Measurements from ENCODE around the gene NXPE3.

The NXPE3 gene

DNA sequence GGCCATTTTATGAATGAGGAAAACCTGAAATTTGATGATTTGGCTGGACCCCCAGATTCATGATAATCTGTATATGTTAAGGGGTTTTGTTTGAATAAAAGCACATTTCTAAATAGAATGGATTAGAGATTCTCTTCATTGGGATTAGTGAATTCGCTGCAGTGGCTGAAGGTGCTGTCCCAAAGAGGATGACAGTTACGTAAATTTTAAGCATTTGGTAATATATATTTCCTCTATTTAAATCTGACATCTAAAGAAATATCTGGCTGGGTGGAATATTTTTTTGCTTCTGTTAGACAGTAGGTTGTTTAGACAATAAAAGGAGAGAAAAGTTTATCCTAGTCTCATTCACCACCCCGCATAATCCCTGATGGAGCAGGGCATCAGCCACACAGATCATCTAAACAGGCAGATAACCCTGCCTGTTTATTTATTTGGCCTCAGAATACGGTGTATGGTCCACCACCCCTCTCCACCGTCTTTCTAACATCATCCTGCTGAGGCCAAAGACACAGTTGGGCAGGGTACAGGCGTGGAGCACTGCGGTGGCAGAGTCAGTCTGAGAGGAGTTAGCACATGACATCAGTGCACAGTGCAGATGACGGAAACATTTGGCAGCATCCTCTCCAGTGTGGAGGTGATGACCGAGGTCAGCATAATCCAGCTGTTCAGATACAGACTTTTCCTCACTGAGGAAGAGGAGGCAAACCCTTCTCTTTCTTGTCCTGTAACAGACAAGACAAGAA lies 49.9 kb downstream of the NXPE3 start:
- no peak overlapping the region for H4K91ac ChIP-seq (ENCODE audit: low read length)
- no peak overlapping the region for H2BK120ac ChIP-seq (ENCODE audit: low read depth, low read length)
- no peak overlapping the region for H3K4ac ChIP-seq (ENCODE audit: low read depth in 1 of 2, low read length in 2 of 2)
- H2BK12ac ChIP-seq (ENCODE audit: low read length in 2 of 2), result peak overlapping the region in 1 of 2 experiments; percentile 45
- peak overlapping the region; percentile 97 for H3K9ac ChIP-seq (ENCODE audit: low read length)
- 36% methylated on average over 7 of the region's 9 CpGs for WGBS
- H3K27me3 ChIP-seq (ENCODE audit: control insufficient read depth in 1 of 2, insufficient read depth in 1 of 2, low read length in 2 of 2), result no peaks in the 10 kb centered on the region
- peak overlapping the region; percentile 1 for H4K8ac ChIP-seq (ENCODE audit: low read length)
- no peak overlapping the region for H3K27ac ChIP-seq (ENCODE audit: low read length, poor library complexity, severe bottlenecking)
- no peak overlapping the region for H2BK15ac ChIP-seq (ENCODE audit: low read depth, poor library complexity, severe bottlenecking)
- H2AK5ac ChIP-seq (ENCODE audit: low read length, severe bottlenecking), result no peak overlapping the region
- H3K79me1 ChIP-seq (replicated peaks; ENCODE audit: low read length, poor library complexity, severe bottlenecking), result peaks cover 17% of the 10 kb centered on the region
- H3K9me3 ChIP-seq (ENCODE audit: control insufficient read depth, low read length), result no peaks in the 10 kb centered on the region
- H2AFZ ChIP-seq (ENCODE audit: low read depth, low read length), result no peak overlapping the region
- peak overlapping the region; percentile 58 for H3K4me2 ChIP-seq (ENCODE audit: low read length, poor library complexity, severe bottlenecking)
- H3K14ac ChIP-seq (ENCODE audit: low read length in 2 of 2), result peak overlapping the region in 1 of 2 experiments; percentile 19
- DNase-seq, result peak; percentile 77
- H3K23ac ChIP-seq (ENCODE audit: low read length in 2 of 2), result no peak overlapping the region
- H3K18ac ChIP-seq (ENCODE audit: low read depth in 1 of 2, low read length in 2 of 2), result no peak overlapping the region
- peaks cover 4 to 5% of the 10 kb centered on the region in 2 experiments for H3K36me3 ChIP-seq (ENCODE audit: control insufficient read depth in 1 of 2, insufficient read depth in 2 of 2, low read depth in 1 of 2, low read length in 2 of 2)
- no peak overlapping the region for H2BK5ac ChIP-seq (ENCODE audit: low read depth, low read length, poor library complexity, severe bottlenecking)
- H3K4me3 ChIP-seq (ENCODE audit: insufficient read depth in 1 of 2, low read depth in 1 of 2, low read length in 2 of 2), result peak overlapping the region; percentile 29 to 85
- no peaks in the 10 kb centered on the region for H3K4me1 ChIP-seq (ENCODE audit: control insufficient read depth, insufficient read depth, low read depth, low read length)

DNA sequence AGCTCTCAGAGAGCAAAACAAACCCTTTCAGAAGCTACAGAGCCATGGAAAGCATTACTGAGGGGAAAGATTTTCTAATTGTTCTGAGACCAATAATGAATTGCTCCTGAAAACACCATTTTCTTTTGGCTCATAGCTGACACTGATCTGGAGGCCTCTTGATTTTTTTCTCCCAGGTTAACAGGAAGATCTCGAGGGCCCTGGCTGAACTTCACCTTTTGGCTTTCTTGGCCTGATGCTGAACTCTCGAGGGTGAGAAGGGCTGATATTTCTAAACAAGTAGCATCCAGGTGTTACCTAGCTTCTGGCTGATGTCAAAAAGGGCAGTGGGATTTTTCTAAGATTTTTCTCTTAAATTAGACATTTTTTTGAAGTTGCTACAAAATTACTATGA lies 50.4 kb downstream of the NXPE3 start:
- Histone ChIP-seq H3K4me2 (ENCODE audit: low read length, poor library complexity, severe bottlenecking) (peak overlapping the region; percentile 45), H3K23ac (ENCODE audit: low read length in 2 of 2) (no peak overlapping the region), H3K4me3 (ENCODE audit: insufficient read depth in 1 of 2, low read depth in 1 of 2, low read length in 2 of 2) (peak overlapping the region in 1 of 2 experiments; percentile 85), H3K14ac (ENCODE audit: low read length in 2 of 2) (no peak overlapping the region), H3K36me3 (ENCODE audit: control insufficient read depth in 1 of 2, insufficient read depth in 2 of 2, low read depth in 1 of 2, low read length in 2 of 2) (peaks cover 4 to 5% of the 10 kb centered on the region in 2 experiments), H2BK12ac (ENCODE audit: low read length in 2 of 2) (no peak overlapping the region), H3K4ac (ENCODE audit: low read depth in 1 of 2, low read length in 2 of 2) (no peak overlapping the region), H3K9ac (ENCODE audit: low read length) (peak overlapping the region; percentile 97), H2BK120ac (ENCODE audit: low read depth, low read length) (no peak overlapping the region), H2AFZ (ENCODE audit: low read depth, low read length) (no peak overlapping the region), H3K27me3 (ENCODE audit: control insufficient read depth in 1 of 2, insufficient read depth in 1 of 2, low read length in 2 of 2) (no peaks in the 10 kb centered on the region), H3K18ac (ENCODE audit: low read depth in 1 of 2, low read length in 2 of 2) (no peak overlapping the region), H4K91ac (ENCODE audit: low read length) (no peak overlapping the region), H2AK5ac (ENCODE audit: low read length, severe bottlenecking) (no peak overlapping the region), H3K27ac (ENCODE audit: low read length, poor library complexity, severe bottlenecking) (no peak overlapping the region), H2BK5ac (ENCODE audit: low read depth, low read length, poor library complexity, severe bottlenecking) (no peak overlapping the region), H4K8ac (ENCODE audit: low read length) (no peak overlapping the region), H2BK15ac (ENCODE audit: low read depth, poor library complexity, severe bottlenecking) (no peak overlapping the region), H3K9me3 (ENCODE audit: control insufficient read depth, low read length) (no peaks in the 10 kb centered on the region), H3K79me1 (replicated peaks; ENCODE audit: low read length, poor library complexity, severe bottlenecking) (peaks cover 18% of the 10 kb centered on the region), H3K4me1 (ENCODE audit: control insufficient read depth, insufficient read depth, low read depth, low read length) (no peaks in the 10 kb centered on the region)
- WGBS, result 70% methylated on average over 1 of the region's 2 CpGs
- no peak for DNase-seq

DNA sequence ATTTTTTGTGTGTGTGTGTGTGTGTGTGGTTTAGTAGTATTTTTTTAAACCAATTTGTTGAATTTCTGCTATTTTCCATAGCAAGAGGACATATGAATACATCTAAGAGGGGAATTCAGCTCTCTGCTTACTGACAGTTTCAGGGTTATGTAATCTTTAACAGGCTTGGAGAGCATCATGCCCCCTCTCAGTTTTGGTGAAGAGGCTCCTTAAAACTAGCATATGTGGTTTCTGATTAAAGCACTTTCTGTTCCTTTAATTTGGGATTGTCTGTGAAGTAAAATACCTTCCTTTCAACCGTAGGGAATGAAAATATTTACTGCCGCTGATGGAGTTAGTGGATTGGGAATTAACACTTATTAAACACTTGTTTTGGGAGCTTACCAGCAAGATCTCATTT lies 50.9 kb downstream of the NXPE3 start:
- Histone ChIP-seq H3K9ac (ENCODE audit: low read length) (peak overlapping the region; percentile 97), H3K4me2 (ENCODE audit: low read length, poor library complexity, severe bottlenecking) (no peak overlapping the region), H2AFZ (ENCODE audit: low read depth, low read length) (no peak overlapping the region), H4K8ac (ENCODE audit: low read length) (no peak overlapping the region), H3K27ac (ENCODE audit: low read length, poor library complexity, severe bottlenecking) (no peak overlapping the region), H2BK5ac (ENCODE audit: low read depth, low read length, poor library complexity, severe bottlenecking) (no peak overlapping the region), H3K27me3 (ENCODE audit: control insufficient read depth in 1 of 2, insufficient read depth in 1 of 2, low read length in 2 of 2) (no peaks in the 10 kb centered on the region), H2AK5ac (ENCODE audit: low read length, severe bottlenecking) (no peak overlapping the region), H3K79me1 (replicated peaks; ENCODE audit: low read length, poor library complexity, severe bottlenecking) (peaks cover 18% of the 10 kb centered on the region), H3K9me3 (ENCODE audit: control insufficient read depth, low read length) (no peaks in the 10 kb centered on the region), H3K23ac (ENCODE audit: low read length in 2 of 2) (no peak overlapping the region), H3K4ac (ENCODE audit: low read depth in 1 of 2, low read length in 2 of 2) (no peak overlapping the region), H3K18ac (ENCODE audit: low read depth in 1 of 2, low read length in 2 of 2) (no peak overlapping the region), H2BK12ac (ENCODE audit: low read length in 2 of 2) (no peak overlapping the region), H3K36me3 (ENCODE audit: control insufficient read depth in 1 of 2, insufficient read depth in 2 of 2, low read depth in 1 of 2, low read length in 2 of 2) (peaks cover 5 to 6% of the 10 kb centered on the region in 2 experiments), H3K4me3 (ENCODE audit: insufficient read depth in 1 of 2, low read depth in 1 of 2, low read length in 2 of 2) (no peak overlapping the region), H4K91ac (ENCODE audit: low read length) (no peak overlapping the region), H3K4me1 (ENCODE audit: control insufficient read depth, insufficient read depth, low read depth, low read length) (no peaks in the 10 kb centered on the region), H3K14ac (ENCODE audit: low read length in 2 of 2) (no peak overlapping the region), H2BK120ac (ENCODE audit: low read depth, low read length) (no peak overlapping the region), H2BK15ac (ENCODE audit: low read depth, poor library complexity, severe bottlenecking) (no peak overlapping the region)
- no CpG with 5 or more reads among the region's 2 CpGs for WGBS
- DNase-seq, result no peak

DNA sequence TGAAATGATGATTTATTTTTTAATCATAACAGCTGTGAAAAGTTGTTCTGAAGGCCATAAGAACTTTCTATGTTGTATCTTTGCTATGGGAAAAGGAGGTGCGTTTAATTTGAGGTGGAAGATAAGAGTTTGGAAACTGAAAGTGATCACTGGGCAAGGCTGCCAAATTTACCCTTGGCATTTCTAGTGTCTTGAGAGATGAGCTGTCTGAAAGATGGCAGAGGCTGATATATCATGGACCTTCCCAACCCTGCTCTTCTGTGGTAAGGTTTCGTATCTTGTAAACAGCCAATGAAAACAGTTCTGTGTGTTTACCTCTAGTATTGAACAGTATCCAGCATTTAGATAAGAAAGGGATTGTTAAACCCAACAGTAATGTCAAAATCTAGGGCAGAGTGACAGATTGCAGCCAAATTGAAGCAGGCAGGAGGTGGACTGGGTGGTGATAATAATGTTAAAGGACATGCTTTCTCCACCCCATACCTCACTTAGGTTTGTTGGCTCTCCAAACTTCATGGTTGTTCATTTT lies 54.5 kb downstream of the NXPE3 start:
- Histone ChIP-seq H2AFZ (ENCODE audit: low read depth, low read length) (no peak overlapping the region), H4K91ac (ENCODE audit: low read length) (no peak overlapping the region), H3K36me3 (ENCODE audit: control insufficient read depth in 1 of 2, insufficient read depth in 2 of 2, low read depth in 1 of 2, low read length in 2 of 2) (peaks cover 5 to 10% of the 10 kb centered on the region in 2 experiments), H3K27me3 (ENCODE audit: control insufficient read depth in 1 of 2, insufficient read depth in 1 of 2, low read length in 2 of 2) (no peaks in the 10 kb centered on the region), H3K79me1 (replicated peaks; ENCODE audit: low read length, poor library complexity, severe bottlenecking) (peaks cover 30% of the 10 kb centered on the region), H4K8ac (ENCODE audit: low read length) (no peak overlapping the region), H2BK120ac (ENCODE audit: low read depth, low read length) (no peak overlapping the region), H3K9me3 (ENCODE audit: control insufficient read depth, low read length) (no peaks in the 10 kb centered on the region), H3K4me2 (ENCODE audit: low read length, poor library complexity, severe bottlenecking) (no peak overlapping the region), H2BK12ac (ENCODE audit: low read length in 2 of 2) (no peak overlapping the region), H2AK5ac (ENCODE audit: low read length, severe bottlenecking) (no peak overlapping the region), H3K23ac (ENCODE audit: low read length in 2 of 2) (no peak overlapping the region), H3K4me3 (ENCODE audit: insufficient read depth in 1 of 2, low read depth in 1 of 2, low read length in 2 of 2) (no peak overlapping the region), H3K27ac (ENCODE audit: low read length, poor library complexity, severe bottlenecking) (no peak overlapping the region), H3K18ac (ENCODE audit: low read depth in 1 of 2, low read length in 2 of 2) (no peak overlapping the region), H2BK15ac (ENCODE audit: low read depth, poor library complexity, severe bottlenecking) (no peak overlapping the region), H3K14ac (ENCODE audit: low read length in 2 of 2) (no peak overlapping the region), H3K9ac (ENCODE audit: low read length) (no peak overlapping the region), H3K4ac (ENCODE audit: low read depth in 1 of 2, low read length in 2 of 2) (no peak overlapping the region), H2BK5ac (ENCODE audit: low read depth, low read length, poor library complexity, severe bottlenecking) (no peak overlapping the region), H3K4me1 (ENCODE audit: control insufficient read depth, insufficient read depth, low read depth, low read length) (no peaks in the 10 kb centered on the region)
- WGBS, result over 99% methylated on average over 2 of the region's 2 CpGs
- DNase-seq, result no peak
